BE2C (cell line): ENCODE measurements around the gene IMPG1.
A peak's percentile ranks its signal among the peaks of the same experiment; 100 is the strongest.

Experiments used
- DNase-seq: peaks from one replicate; pipeline ENCODE4 v3.0.0-alpha.2; 2020
- H3K27me3 ChIP-seq: fragments of 250-450 bp; sonication (Bioruptor Pico); 2 replicates; pipeline ENCODE4 v1.5.1; 2020; ENCODE audit warnings: mild to moderate bottlenecking
- H3K36me3 ChIP-seq: fragments of 250-450 bp; sonication (Bioruptor Pico); 2 replicates; pipeline ENCODE4 v1.5.1; 2020; ENCODE audit warnings: mild to moderate bottlenecking
- H3K4me1 ChIP-seq: fragments of 250-450 bp; sonication (Bioruptor Pico); 2 replicates; pipeline ENCODE4 v1.5.1; 2020
- H3K4me3 ChIP-seq: 2 replicates; pipeline ENCODE4 v1.5.1; 2011; ENCODE audit warnings: low read depth, low read length
- H3K9me3 ChIP-seq: fragments of 250-450 bp; sonication (Bioruptor Pico); 2 replicates; pipeline ENCODE4 v1.5.1; 2020
- TF ChIP-seq, protein P1 (sequence below): IDR thresholded peaks from 2 replicates; pipeline ENCODE4 v1.5.1; 2012; ENCODE audit warnings: mild to moderate bottlenecking, low read depth, low read length

The IMPG1 gene

DNA sequence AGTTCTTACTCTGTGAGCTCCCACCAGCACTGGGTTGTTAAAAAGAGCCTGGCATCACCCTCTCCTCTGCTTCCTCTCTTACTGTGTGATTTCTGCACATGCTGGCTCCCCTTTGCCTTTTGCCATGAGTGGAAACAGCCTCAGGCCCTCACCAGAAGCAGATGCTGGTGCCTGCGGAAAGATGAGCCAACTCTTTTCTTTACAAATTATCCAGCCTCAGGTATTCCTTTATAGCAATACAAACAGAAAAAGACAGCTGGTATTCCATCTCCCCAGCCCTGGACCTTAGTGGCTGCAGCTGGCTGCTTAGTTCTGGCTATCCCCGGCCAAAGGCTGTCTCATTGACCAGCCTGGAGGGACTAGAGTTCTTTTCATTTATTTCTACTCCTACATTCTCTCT, 129.1 kb downstream of the IMPG1 start:
- Histone ChIP-seq H3K36me3 (no peaks in the 10 kb centered on the region), H3K4me1 (no peaks in the 10 kb centered on the region), H3K9me3 (no peaks in the 10 kb centered on the region; the same call in 1 of the 2 replicates), H3K4me3 (no peak overlapping the region), H3K27me3 (no peaks in the 10 kb centered on the region; the same call in 1 of the 2 replicates)
- DNase-seq = no peak
- TF ChIP-seq, protein P1, sequence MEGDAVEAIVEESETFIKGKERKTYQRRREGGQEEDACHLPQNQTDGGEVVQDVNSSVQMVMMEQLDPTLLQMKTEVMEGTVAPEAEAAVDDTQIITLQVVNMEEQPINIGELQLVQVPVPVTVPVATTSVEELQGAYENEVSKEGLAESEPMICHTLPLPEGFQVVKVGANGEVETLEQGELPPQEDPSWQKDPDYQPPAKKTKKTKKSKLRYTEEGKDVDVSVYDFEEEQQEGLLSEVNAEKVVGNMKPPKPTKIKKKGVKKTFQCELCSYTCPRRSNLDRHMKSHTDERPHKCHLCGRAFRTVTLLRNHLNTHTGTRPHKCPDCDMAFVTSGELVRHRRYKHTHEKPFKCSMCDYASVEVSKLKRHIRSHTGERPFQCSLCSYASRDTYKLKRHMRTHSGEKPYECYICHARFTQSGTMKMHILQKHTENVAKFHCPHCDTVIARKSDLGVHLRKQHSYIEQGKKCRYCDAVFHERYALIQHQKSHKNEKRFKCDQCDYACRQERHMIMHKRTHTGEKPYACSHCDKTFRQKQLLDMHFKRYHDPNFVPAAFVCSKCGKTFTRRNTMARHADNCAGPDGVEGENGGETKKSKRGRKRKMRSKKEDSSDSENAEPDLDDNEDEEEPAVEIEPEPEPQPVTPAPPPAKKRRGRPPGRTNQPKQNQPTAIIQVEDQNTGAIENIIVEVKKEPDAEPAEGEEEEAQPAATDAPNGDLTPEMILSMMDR = no peak

DNA sequence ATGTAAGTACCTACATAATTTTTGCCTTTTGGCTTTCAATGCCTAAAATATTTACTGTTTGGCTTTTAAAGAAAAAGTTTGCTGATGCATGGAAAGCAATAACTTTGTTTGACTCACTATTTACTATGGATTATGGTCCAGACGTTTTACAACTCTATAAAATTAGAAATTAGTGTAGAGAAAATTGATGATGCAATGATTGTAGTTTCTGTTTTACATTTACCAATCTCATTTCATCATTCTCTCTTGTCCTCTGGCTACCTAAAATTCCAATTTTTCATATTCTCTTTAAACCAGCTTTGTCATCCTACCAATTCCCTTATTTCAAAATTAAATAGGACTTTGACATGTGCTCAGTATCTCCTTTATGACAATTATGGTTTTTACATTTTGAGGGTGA, 131.0 kb downstream of the IMPG1 start:
- DNase-seq = no peak
- Histone ChIP-seq H3K9me3 (no peaks in the 10 kb centered on the region; the same call in 1 of the 2 replicates), H3K4me1 (no peaks in the 10 kb centered on the region), H3K27me3 (no peaks in the 10 kb centered on the region; the same call in 1 of the 2 replicates), H3K4me3 (no peak overlapping the region), H3K36me3 (no peaks in the 10 kb centered on the region)
- TF ChIP-seq, protein P1 = no peak

DNA sequence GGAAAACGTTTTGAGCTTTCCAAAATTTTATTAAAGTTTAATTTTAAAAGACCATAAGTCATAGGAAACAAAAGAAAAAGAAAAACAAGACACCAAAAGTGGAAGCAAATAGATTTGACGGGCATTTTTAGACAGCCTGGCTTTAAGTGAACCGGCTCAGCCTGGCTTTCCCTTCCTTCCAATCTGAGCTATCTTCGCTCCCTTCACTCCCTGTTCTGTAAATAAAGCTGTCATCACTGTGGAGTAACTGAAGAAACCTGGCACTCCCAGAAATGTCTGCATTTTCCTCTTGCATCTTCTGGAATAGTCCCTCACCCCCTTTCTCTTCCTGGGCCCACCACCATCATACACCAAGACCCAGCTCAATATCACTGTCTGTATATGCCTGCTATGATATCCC, 131.9 kb downstream of the IMPG1 start:
- TF ChIP-seq, protein P1 = no peak
- Histone ChIP-seq H3K36me3 (no peaks in the 10 kb centered on the region), H3K4me3 (no peak overlapping the region), H3K4me1 (no peaks in the 10 kb centered on the region), H3K9me3 (no peaks in the 10 kb centered on the region; the same call in 1 of the 2 replicates), H3K27me3 (peaks cover 6% of the 10 kb centered on the region)
- DNase-seq = no peak

DNA sequence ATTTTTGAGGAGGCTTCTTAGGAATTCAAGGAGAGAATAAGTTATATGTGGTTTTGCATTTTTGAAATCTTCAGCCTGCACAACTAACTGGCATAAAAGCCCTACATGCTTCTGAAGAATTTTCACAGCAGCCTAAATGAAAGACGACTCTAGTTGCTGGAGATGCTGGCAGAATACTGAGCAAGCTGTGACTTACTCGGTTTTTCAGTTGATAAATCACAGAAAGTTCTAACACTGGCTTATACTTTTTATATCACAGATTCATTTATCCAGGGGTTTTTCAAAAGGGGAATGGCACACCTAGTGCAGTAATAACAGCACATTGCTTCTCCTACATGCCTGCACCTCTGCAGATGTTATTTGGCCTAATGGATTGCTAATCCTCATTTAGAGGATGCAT, 134.6 kb downstream of the IMPG1 start:
- Histone ChIP-seq H3K9me3 (no peaks in the 10 kb centered on the region; the same call in 1 of the 2 replicates), H3K4me3 (no peak overlapping the region), H3K27me3 (peaks cover 13% of the 10 kb centered on the region), H3K36me3 (no peaks in the 10 kb centered on the region), H3K4me1 (no peaks in the 10 kb centered on the region)
- TF ChIP-seq, protein P1 = no peak
- DNase-seq = no peak

DNA sequence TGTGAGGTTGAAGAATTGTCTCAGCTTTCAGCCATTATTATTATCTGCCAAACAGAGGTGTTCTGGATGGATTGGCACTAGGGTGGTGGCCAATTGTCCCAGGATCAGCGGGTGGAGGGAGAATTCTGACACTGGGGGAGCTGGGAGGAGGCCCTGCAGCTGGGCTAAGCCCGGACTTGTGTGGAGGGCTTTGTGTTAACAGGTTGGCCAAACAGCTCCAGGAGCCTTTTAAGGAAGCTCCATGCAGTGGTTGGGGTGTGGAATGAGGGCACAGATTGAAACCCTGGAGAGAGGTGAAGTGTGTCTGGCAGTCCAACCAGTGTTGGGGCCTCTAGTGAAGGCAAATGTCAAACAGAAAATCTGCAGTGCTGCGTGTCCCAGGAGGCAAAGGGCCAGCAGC, 135.8 kb downstream of the IMPG1 start:
- TF ChIP-seq, protein P1 = no peak
- no peaks in the 10 kb centered on the region; the same call in 1 of the 2 replicates for H3K9me3 ChIP-seq
- H3K27me3 ChIP-seq = peaks cover 13% of the 10 kb centered on the region
- no peaks in the 10 kb centered on the region for H3K4me1 ChIP-seq
- H3K4me3 ChIP-seq = no peak overlapping the region
- DNase-seq = no peak
- no peaks in the 10 kb centered on the region for H3K36me3 ChIP-seq

DNA sequence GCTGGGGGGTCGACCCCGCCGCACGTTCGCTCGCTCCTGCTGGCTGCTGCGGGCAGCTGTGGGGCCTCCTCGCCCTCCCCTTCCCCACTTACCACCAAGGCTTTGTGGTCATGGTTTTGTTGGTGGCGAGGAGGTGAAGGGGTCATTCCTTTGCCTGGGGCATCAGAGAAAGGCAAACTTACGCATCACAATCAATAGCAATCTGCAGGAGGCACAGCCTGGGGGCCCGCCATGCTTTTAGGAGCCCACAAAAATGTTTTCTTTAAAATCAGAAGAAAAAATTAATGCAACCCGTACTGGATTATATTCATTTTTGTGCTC, 137.0 kb downstream of the IMPG1 start:
- TF ChIP-seq, protein P1 = no peak
- Histone ChIP-seq H3K27me3 (peaks cover 13% of the 10 kb centered on the region), H3K9me3 (no peaks in the 10 kb centered on the region; the same call in 1 of the 2 replicates), H3K4me1 (no peaks in the 10 kb centered on the region), H3K4me3 (peak overlapping the region; percentile 47), H3K36me3 (no peaks in the 10 kb centered on the region)
- no peak for DNase-seq
